ENCODE data around the gene RBM19. TPM values are rescaled to one million over a fixed set of nuclear protein-coding genes. Genes with fewer than 3 reads are reported as not detected.

RBM19 gene
- polyA plus RNA-seq, 2 of the 4 experiments (the other 2 are of a cell fraction): 16.0 to 18.6 TPM

DNA sequence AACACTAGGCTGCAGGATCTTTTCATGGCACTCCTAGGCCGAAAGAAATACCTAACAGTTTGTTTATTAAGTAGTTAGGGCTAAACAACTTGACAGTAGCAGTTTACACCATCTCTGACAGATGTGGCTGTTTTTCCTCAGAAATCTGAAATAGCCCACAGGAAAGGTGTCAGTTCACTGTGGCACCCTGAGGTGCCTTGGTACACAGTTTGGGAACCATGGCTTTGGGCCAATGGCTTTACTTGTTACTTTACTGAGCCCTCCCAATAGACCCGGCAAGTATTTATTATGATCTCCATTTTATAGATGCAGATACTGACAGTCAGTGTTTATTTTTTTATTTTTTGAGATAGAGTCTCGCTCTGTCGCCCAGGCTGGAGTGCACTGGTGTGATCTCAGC lies 69.3 kb downstream of the RBM19 start:
- POLR2A ChIA-PET: no interaction called here
- FAIRE-seq (no peak), DNase-seq (ENCODE audit: low read depth in 1 of 2, low spot score in 1 of 2) (no peak), ATAC-seq (no peak)
- no peak overlapping the region for H3K27ac ChIP-seq
- WGBS (ENCODE audit: missing lambda C conversion rate): 93% methylated on average over 4 of the region's 4 CpGs
- H3K4me3 ChIP-seq: no peak overlapping the region
- no peaks in the 10 kb centered on the region for H3K9me3 ChIP-seq
- no peaks in the 10 kb centered on the region for H3K4me1 ChIP-seq
- H3K4me2 ChIP-seq: no peak overlapping the region
- TF ChIP-seq HEYL (CRISPR knock-in tag; IDR thresholded peaks at IDR 0.05) (no peak), MAZ (IDR thresholded peaks at IDR 0.05; ENCODE audit: borderline replicate concordance, low read depth, low read length) (no peak), RCOR1 (IDR thresholded peaks at IDR 0.05; ENCODE audit: low read depth, low read length) (no peak), ZFP36 (IDR thresholded peaks at IDR 0.05; ENCODE audit: borderline replicate concordance, partially characterized antibody) (no peak)
- CTCF ChIA-PET: interaction anchor here (1.6 kb wide), 1 partner anchor 15 kb away, joined by 6 read pairs; no protein-coding TSS in a partner anchor

- Histone ChIP-seq H3K27ac (no peak overlapping the region), H3K4me1 (no peaks in the 10 kb centered on the region), H3K9me3 (no peaks in the 10 kb centered on the region), H3K4me2 (no peak overlapping the region), H3K4me3 (no peak overlapping the region)
- no peak for TF ChIP-seq EHMT2 (IDR thresholded peaks at IDR 0.05; ENCODE audit: low read depth)
- ATAC-seq (no peak), FAIRE-seq (no peak), DNase-seq (ENCODE audit: low read depth in 1 of 2, low spot score in 1 of 2) (no peak)
- ChIA-PET CTCF (interaction anchor here (0.7 to 1.6 kb wide), 2 partner anchors 16 to 434 kb away, joined by 4 to 6 read pairs; no protein-coding TSS in a partner anchor), POLR2A (no interaction called here)
- 95% methylated on average over 7 of the region's 7 CpGs for WGBS (ENCODE audit: missing lambda C conversion rate)
Measured at GRCh38 chr12:113896194-113896593, 69.9 kb downstream of the RBM19 start.

DNA sequence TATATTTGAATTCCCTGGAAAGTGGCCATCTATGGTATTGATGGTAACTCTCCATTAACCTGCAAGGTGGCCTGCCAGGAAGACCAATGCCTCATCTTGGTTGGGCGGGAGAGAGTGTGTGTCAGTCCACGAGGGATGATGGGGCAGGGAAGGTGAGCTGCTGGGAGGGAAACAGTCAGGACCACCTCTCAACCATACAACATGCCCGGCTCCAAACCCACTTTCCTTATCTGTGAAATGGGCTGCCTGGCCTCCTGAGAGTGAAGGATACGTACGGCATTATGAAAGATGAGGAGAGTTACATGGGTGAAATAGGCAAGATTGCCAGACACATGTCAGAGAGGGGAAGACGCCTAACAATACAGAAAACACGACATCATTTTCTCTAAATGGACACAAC lies 70.9 kb downstream of the RBM19 start:
- ChIA-PET CTCF (interaction anchor here (1.6 to 2.2 kb wide), 3 partner anchors 12 to 470 kb away, joined by 5 to 7 read pairs (median 6); no protein-coding TSS in a partner anchor), POLR2A (no interaction called here)
- FAIRE-seq: no peak
- Histone ChIP-seq H3K4me2 (no peak overlapping the region), H3K9me3 (no peaks in the 10 kb centered on the region), H3K27ac (no peak overlapping the region), H3K4me1 (no peaks in the 10 kb centered on the region), H3K4me3 (no peak overlapping the region)
- ATAC-seq: no peak
- TF ChIP-seq CBX2 (IDR thresholded peaks at IDR 0.05; ENCODE audit: borderline replicate concordance, low read depth) (no peak), HOXB5 (CRISPR knock-in tag; IDR thresholded peaks at IDR 0.05) (no peak), NPAS2 (CRISPR knock-in tag; IDR thresholded peaks at IDR 0.05; ENCODE audit: borderline replicate concordance) (no peak), PHF8 (IDR thresholded peaks at IDR 0.05; ENCODE audit: borderline replicate concordance, low read depth) (no peak), CBX8 (IDR thresholded peaks at IDR 0.05) (no peak), REST (IDR thresholded peaks at IDR 0.05) (no peak), TP53 (CRISPR knock-in tag; IDR thresholded peaks at IDR 0.05) (no peak), MAFK (IDR thresholded peaks at IDR 0.05; ENCODE audit: partially characterized antibody) (no peak), JUN (IDR thresholded peaks at IDR 0.05) (no peak), MYC (IDR thresholded peaks at IDR 0.05; ENCODE audit: borderline replicate concordance, low read length) (no peak), FOSL2 (IDR thresholded peaks at IDR 0.05) (no peak), FOSL2 (CRISPR knock-in tag; IDR thresholded peaks at IDR 0.05) (no peak), NR3C1 (IDR thresholded peaks at IDR 0.05) (no peak), SREBF2 (IDR thresholded peaks at IDR 0.05) (no peak)
- TF ChIP-seq, protein P1, sequence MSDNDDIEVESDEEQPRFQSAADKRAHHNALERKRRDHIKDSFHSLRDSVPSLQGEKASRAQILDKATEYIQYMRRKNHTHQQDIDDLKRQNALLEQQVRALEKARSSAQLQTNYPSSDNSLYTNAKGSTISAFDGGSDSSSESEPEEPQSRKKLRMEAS (IDR thresholded peaks at IDR 0.05): no peak
- 89% methylated on average over 7 of the region's 7 CpGs for WGBS (ENCODE audit: missing lambda C conversion rate)
- no peak for DNase-seq (ENCODE audit: low read depth in 1 of 2, low spot score in 1 of 2)

Measured in A549 (cell line).